ENCODE results near the gene PRXL2A. TPM values are rescaled to one million over a fixed set of nuclear protein-coding genes. Genes with fewer than 3 reads are reported as not detected.

Gene PRXL2A, protein sequence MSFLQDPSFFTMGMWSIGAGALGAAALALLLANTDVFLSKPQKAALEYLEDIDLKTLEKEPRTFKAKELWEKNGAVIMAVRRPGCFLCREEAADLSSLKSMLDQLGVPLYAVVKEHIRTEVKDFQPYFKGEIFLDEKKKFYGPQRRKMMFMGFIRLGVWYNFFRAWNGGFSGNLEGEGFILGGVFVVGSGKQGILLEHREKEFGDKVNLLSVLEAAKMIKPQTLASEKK
- total RNA-seq, result 177 and 199 TPM in 2 replicates

GRCh38 chr10:80408242-80409101 lies at the start of gene PRXL2A:
TSS of gene PRXL2A (plus strand) at chr10:80408551. CDS start at chr10:80420468, 11,917 bp downstream.

DNA sequence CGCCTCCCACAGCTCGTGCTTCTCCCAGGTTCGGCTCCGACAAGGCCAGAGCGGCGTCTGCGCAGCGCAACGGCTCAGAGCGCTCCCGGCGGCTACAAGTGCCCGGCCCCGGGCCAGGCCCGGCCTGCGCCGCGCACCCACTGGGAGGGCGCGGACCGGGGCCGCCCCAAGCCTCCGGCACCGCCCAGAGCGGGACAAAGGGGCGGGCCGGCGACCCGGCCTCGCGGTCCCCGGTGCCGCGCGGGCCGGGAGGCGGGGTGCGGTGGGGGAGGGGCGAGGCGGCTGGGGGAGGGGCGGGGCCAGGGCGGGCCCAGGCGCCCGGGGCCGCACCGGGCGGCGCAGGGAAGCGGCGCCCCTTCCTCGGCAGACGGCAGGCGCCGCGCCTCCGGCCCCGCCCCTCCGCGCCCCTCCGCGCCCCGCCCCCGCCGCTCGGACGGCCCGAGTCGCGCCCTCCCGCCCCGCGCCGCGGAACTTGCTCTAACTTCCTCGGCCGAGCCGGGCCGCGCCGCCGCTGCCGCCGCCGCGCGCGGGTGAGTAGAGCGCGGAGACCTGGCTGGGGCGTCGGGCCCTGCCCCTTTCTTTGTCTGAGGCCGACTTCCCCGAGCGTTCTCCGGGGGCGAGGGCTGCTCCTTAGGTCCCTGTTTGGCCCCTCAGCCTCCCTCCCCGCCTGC lies 45.6 kb downstream of the PRXL2A start, which contains the start of gene TSPAN14:
TSPAN14 (plus strand) TSS at position 469 of the 671 bp plus-strand sequence. CDS start 34,924 bp downstream, outside the sequence.

Other genes starting within 250 kb of the PRXL2A start
- 28.6 and 35.9 TPM in 2 replicates for gene ANXA11, start 203.0 kb upstream of the PRXL2A start, total RNA-seq
- gene MAT1A, start 118.9 kb upstream of the PRXL2A start, total RNA-seq, result not detected in 2 replicates
- not detected in 2 replicates for gene DYDC1, start 51.8 kb upstream of the PRXL2A start, total RNA-seq
- gene DYDC2, start 51.8 kb upstream of the PRXL2A start, total RNA-seq, result not detected in 2 replicates
- gene TSPAN14, start 45.8 kb downstream of the PRXL2A start, total RNA-seq, result 51.3 and 164 TPM in 2 replicates
- gene SH2D4B, start 129.4 kb downstream of the PRXL2A start, total RNA-seq, result 0.06 and 0.16 TPM in 2 replicates

Data from bladder microvascular endothelial cell (primary cell).